HCT116 (cell line): ENCODE data around the gene EI24. TPM values are rescaled to one million over a fixed set of nuclear protein-coding genes. Genes with fewer than 3 reads are reported as not detected.

Source experiments
- ATAC-seq: fragments of 200-7000 bp; cut with Tn5 transposase; 2 replicates; pipeline ENCODE4 v1.9.1; 2020; ENCODE audit warnings: mild to moderate bottlenecking, moderate library complexity
- BruUV-seq: library from RNA; stranded (reverse); fragments of 400-500 nt; replicated peaks from 2 replicates; lab custom pipeline; 2021; lab: Mats Ljungman, UMichigan
- CTCF ChIA-PET: fragments of 300-600 bp; sonication (Branson Sonifier 250); formaldehyde crosslinking; loops from one replicate; lab custom pipeline; 2021; ENCODE audit warnings: antibody characterized with exemption; lab: Charles Lee
- POLR2A ChIA-PET: fragments of 300-600, 350-600 bp; sonication (Branson Sonifier 250); formaldehyde crosslinking; loops from one replicate; lab custom pipeline; 2021; ENCODE audit warnings: antibody characterized with exemption; lab: Charles Lee
- RAD21 ChIA-PET, 2 experiments: fragments of 300-600 bp; sonication (Branson Sonifier 250); formaldehyde crosslinking; loops; one replicate each; lab custom pipeline; 2023; ENCODE audit warnings: low total read pairs in 2 of 2; ENCODE audit not compliant: uncharacterized antibody in 2 of 2, unreplicated experiment in 2 of 2, low non-redundant PET in 1 of 2; lab: Charles Lee
- DNase-seq: peaks from one replicate; pipeline ENCODE4 v3.0.0-alpha.2; 2010; ENCODE audit warnings: low read depth, low spot score
- H2AFZ ChIP-seq: fragments of 200-600 bp; shearing (Covaris generic), sonication (generic); 2 replicates; pipeline ENCODE4 v1.6.1; 2017; ENCODE audit warnings: low read depth, mixed run types, mixed read lengths, antibody characterized with exemption, low read length; ENCODE audit not compliant: poor library complexity, severe bottlenecking
- H3K27ac ChIP-seq: 2 replicates; pipeline ENCODE4 v1.5.1; 2012; ENCODE audit warnings: low read depth, low read length
- H3K27me3 ChIP-seq: fragments of 200-600 bp; sonication (generic); 2 replicates; pipeline ENCODE4 v1.6.1; 2016; ENCODE audit warnings: mixed run types, low read length, mixed read lengths; ENCODE audit not compliant: insufficient read depth
- H3K36me3 ChIP-seq, 2 experiments: fragments of 200-500 bp in 1 of 2; fragments of 200-600 bp in 1 of 2; sonication (Bioruptor generic) in 1 of 2; sonication (generic) in 1 of 2; 2 replicates each; pipeline versions ENCODE4 v1.5.1 to v1.6.1; 2014 to 2016; ENCODE audit warnings: low read length in 2 of 2, inconsistent platforms in 1 of 2, mixed read lengths in 1 of 2, mixed run types in 1 of 2; ENCODE audit not compliant: insufficient read depth in 2 of 2, control insufficient read depth in 1 of 2
- H3K4me1 ChIP-seq, 2 experiments: fragments of 200-600 bp in 1 of 2; sonication (generic) in 1 of 2; 2 replicates each; pipeline versions ENCODE4 v1.5.1 to v1.6.1; 2012 to 2017; ENCODE audit warnings: low read length in 2 of 2, inconsistent platforms in 1 of 2, mild to moderate bottlenecking in 1 of 2, mixed read lengths in 1 of 2, mixed run types in 1 of 2, moderate library complexity in 1 of 2; ENCODE audit not compliant: insufficient read depth in 2 of 2, control insufficient read depth in 1 of 2
- H3K4me2 ChIP-seq: fragments of 200-600 bp; sonication (generic); 2 replicates; pipeline ENCODE4 v1.6.1; 2017; ENCODE audit warnings: mixed run types, low read length, mixed read lengths
- H3K4me3 ChIP-seq, 2 experiments: fragments of 200-600 bp in 1 of 2; sonication (generic) in 1 of 2; replicated peaks in 1 of 2; 2 replicates each; pipeline ENCODE4 v1.5.1; 2011 to 2016; ENCODE audit warnings: low read length in 2 of 2, control low read depth in 1 of 2, low read depth in 1 of 2, mild to moderate bottlenecking in 1 of 2, mixed read lengths in 1 of 2, mixed run types in 1 of 2
- H3K79me2 ChIP-seq: fragments of 200-600 bp; sonication (generic); 2 replicates; pipeline ENCODE4 v1.6.1; 2017; ENCODE audit warnings: mild to moderate bottlenecking, mixed run types, low read length, moderate library complexity, mixed read lengths; ENCODE audit not compliant: insufficient read depth
- H3K9ac ChIP-seq: fragments of 200-600 bp; sonication (generic); 2 replicates; pipeline ENCODE4 v1.6.1; 2016; ENCODE audit warnings: low read length, mixed read lengths
- H3K9me2 ChIP-seq: fragments of 200-600 bp; sonication (generic), shearing (Covaris generic); 2 replicates; pipeline ENCODE4 v1.6.1; 2017; ENCODE audit warnings: mixed run types, mild to moderate bottlenecking, moderate library complexity; ENCODE audit not compliant: insufficient read depth
- H3K9me3 ChIP-seq, 2 experiments: fragments of 200-500 bp in 1 of 2; fragments of 200-600 bp in 1 of 2; sonication (Bioruptor generic) in 1 of 2; sonication (generic) in 1 of 2; 2 replicates each; pipeline ENCODE4 v1.6.1; 2014 to 2017; ENCODE audit warnings: low read length in 2 of 2, mixed read lengths in 2 of 2, inconsistent platforms in 1 of 2, low read depth in 1 of 2, mild to moderate bottlenecking in 1 of 2, mixed run types in 1 of 2, moderate library complexity in 1 of 2; ENCODE audit not compliant: control insufficient read depth in 1 of 2, insufficient read depth in 1 of 2
- H4K20me1 ChIP-seq: fragments of 200-600 bp; sonication (generic), shearing (Covaris generic); 2 replicates; pipeline ENCODE4 v1.6.1; 2017; ENCODE audit warnings: mixed run types, mild to moderate bottlenecking, moderate library complexity; ENCODE audit not compliant: insufficient read depth
- CEBPB ChIP-seq: IDR thresholded peaks from 2 replicates; pipeline ENCODE4 v1.6.1; 2012; ENCODE audit warnings: low read depth
- EZH2phosphoT487 ChIP-seq: fragments of 200-600 bp; IDR thresholded peaks from 2 replicates; pipeline ENCODE4 v1.6.1; 2018; ENCODE audit warnings: antibody characterized with exemption, borderline replicate concordance
- FOSL1 ChIP-seq: IDR thresholded peaks from 2 replicates; pipeline ENCODE4 v1.6.1; 2012; ENCODE audit warnings: low read depth
- JUND ChIP-seq: IDR thresholded peaks from 2 replicates; pipeline ENCODE4 v1.6.1; 2012
- MAX ChIP-seq: IDR thresholded peaks from 2 replicates; pipeline ENCODE4 v1.6.1; 2012
- REST ChIP-seq: IDR thresholded peaks from 2 replicates; pipeline ENCODE4 v1.6.1; 2012; ENCODE audit warnings: low read depth
- SP1 ChIP-seq: IDR thresholded peaks from 2 replicates; pipeline ENCODE4 v1.6.1; 2012; ENCODE audit warnings: low read depth
- ZFX ChIP-seq: fragments of 450-650 bp; IDR thresholded peaks from 2 replicates; pipeline ENCODE4 v1.6.1; 2017
- intact Hi-C: fragments of 100-400 bp; cut with micrococcal nuclease; formaldehyde crosslinking; loops from 2 replicates; pipeline ENCODE4 v1.10.0; 2022
- total RNA-seq: library from RNA; stranded (reverse); gene quantifications from one replicate; pipeline ENCODE4 v1.2.1, GENCODE V29; 2021; ENCODE audit not compliant: unreplicated experiment

The EI24 gene
- total RNA-seq, 1 experiment from 2014 or later: 130 TPM

- H3K9ac ChIP-seq: no peak overlapping the region
- H3K4me3 ChIP-seq: no peak overlapping the region
- H3K27ac ChIP-seq: no peak overlapping the region
- DNase-seq (no peak), ATAC-seq (no peak)
- H3K27me3 ChIP-seq: no peaks in the 10 kb centered on the region
- ChIA-PET POLR2A (interaction anchor here (0.7 kb wide), 1 partner anchor 41 kb away, joined by 3 read pairs; no protein-coding TSS in a partner anchor), RAD21 (no interaction called here), CTCF (no interaction called here)
- no TSS peak for BruUV-seq
- no peaks in the 10 kb centered on the region for H3K4me1 ChIP-seq
- H3K36me3 ChIP-seq: no peaks in the 10 kb centered on the region
- intact Hi-C loops: no loop called here
- H3K4me2 ChIP-seq: no peak overlapping the region
- TF ChIP-seq SP1: no peak
- no peak for TF ChIP-seq ZFX
- no peak for TF ChIP-seq CEBPB
- TF ChIP-seq FOSL1: no peak
- TF ChIP-seq EZH2phosphoT487: no peak
- no peak for TF ChIP-seq JUND
- TF ChIP-seq REST: no peak
- no peak for TF ChIP-seq MAX
- H3K9me3 ChIP-seq: no peaks in the 10 kb centered on the region
- no peaks in the 10 kb centered on the region for H3K9me2 ChIP-seq
- H4K20me1 ChIP-seq: no peaks in the 10 kb centered on the region
- no peaks in the 10 kb centered on the region for H3K79me2 ChIP-seq
- H2AFZ ChIP-seq: no peak overlapping the region
Observed at GRCh38 chr11:125550780-125551179, 18.5 kb upstream of the EI24 start.
